Gastroesophageal sphincter (tissue), 3 donors: ENCODE measurements around the gene TACC3.

Experiments
- EP300 ChIP-seq: sonication (generic); formaldehyde crosslinking; IDR thresholded peaks from one replicate; pipeline ENCODE4 v1.6.1; 2017; ENCODE audit warnings: antibody characterized with exemption, mild to moderate bottlenecking
- POLR2AphosphoS5 ChIP-seq: sonication (generic); formaldehyde crosslinking; IDR thresholded peaks from one replicate; pipeline ENCODE4 v1.6.1; 2017; ENCODE audit warnings: antibody characterized with exemption
- TF ChIP-seq, protein P1 (sequence below), 4 experiments: fragments of 200-600 bp in 2 of 4; fragments of 450-650 bp in 2 of 4; sonication (generic) in 1 of 4; IDR thresholded peaks; one replicate each; pipeline ENCODE4 v1.5.1; 2017 to 2019; ENCODE audit warnings: antibody characterized with exemption in 4 of 4, mild to moderate bottlenecking in 2 of 4, moderate library complexity in 2 of 4

DNA sequence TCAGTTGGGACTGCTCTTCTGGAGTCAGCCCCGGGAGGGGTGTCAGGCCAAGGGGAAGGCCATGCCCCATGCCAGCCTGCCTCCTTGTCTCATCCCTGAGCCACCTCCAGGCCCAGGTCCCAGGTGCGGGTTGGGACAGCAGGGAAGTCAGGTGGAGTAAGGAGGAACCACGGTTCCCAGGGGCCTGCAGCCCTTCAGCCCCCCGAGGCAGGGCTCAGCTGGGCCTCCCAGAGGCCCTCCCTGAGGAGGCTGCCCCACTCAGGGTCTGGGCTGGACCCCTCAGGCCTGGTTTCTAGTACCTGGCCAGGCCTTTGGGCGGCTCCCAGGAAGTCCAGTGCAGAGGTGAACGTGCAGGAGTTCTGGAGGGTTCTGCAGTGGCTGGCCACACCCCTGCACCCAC lies 48.4 kb downstream of the TACC3 start:
- no peak for TF ChIP-seq EP300
- TF ChIP-seq, protein P1, sequence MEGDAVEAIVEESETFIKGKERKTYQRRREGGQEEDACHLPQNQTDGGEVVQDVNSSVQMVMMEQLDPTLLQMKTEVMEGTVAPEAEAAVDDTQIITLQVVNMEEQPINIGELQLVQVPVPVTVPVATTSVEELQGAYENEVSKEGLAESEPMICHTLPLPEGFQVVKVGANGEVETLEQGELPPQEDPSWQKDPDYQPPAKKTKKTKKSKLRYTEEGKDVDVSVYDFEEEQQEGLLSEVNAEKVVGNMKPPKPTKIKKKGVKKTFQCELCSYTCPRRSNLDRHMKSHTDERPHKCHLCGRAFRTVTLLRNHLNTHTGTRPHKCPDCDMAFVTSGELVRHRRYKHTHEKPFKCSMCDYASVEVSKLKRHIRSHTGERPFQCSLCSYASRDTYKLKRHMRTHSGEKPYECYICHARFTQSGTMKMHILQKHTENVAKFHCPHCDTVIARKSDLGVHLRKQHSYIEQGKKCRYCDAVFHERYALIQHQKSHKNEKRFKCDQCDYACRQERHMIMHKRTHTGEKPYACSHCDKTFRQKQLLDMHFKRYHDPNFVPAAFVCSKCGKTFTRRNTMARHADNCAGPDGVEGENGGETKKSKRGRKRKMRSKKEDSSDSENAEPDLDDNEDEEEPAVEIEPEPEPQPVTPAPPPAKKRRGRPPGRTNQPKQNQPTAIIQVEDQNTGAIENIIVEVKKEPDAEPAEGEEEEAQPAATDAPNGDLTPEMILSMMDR (IDR thresholded peaks at IDR 0.05), result no peak
- no peak for TF ChIP-seq POLR2AphosphoS5
